HEK293T (cell line): ENCODE results near the gene OR2B6.
"Not testable (repeated sequence)": the region's sequence is repeated elsewhere in the genome, so short reads cannot be mapped to it uniquely, and the experiment has no call there.

Experiments
- CTCF ChIA-PET: fragments of 350-600 bp; formaldehyde crosslinking; extraction: SDS; loops from one replicate; lab custom pipeline; 2021; ENCODE audit warnings: antibody characterized with exemption, inconsistent platforms; lab: Yijun Ruan, JAX
- POLR2A ChIA-PET: fragments of 350-600 bp; formaldehyde crosslinking; extraction: SDS; loops from one replicate; lab custom pipeline; 2020; ENCODE audit warnings: antibody characterized with exemption, inconsistent platforms; lab: Yijun Ruan, JAX
- DNase-seq: peaks from one replicate; pipeline ENCODE4 v3.0.0; 2012; ENCODE audit warnings: mixed read lengths; ENCODE audit errors: extremely low spot score
- ARNT ChIP-seq: fragments of 450-650 bp; IDR thresholded peaks from 2 replicates; pipeline ENCODE4 v1.6.1; 2017; ENCODE audit warnings: mild to moderate bottlenecking
- BHLHE40 ChIP-seq: fragments of 450-650 bp; IDR thresholded peaks from 2 replicates; pipeline ENCODE4 v1.6.1; 2016; ENCODE audit warnings: mild to moderate bottlenecking, moderate library complexity, borderline replicate concordance
- CTBP1 ChIP-seq: fragments of 450-650 bp; IDR thresholded peaks from 2 replicates; pipeline ENCODE4 v1.6.1; 2016; ENCODE audit warnings: borderline replicate concordance
- ELF4 ChIP-seq: fragments of 450-650 bp; IDR thresholded peaks from 2 replicates; pipeline ENCODE4 v1.6.1; 2017; ENCODE audit warnings: antibody characterized with exemption
- FOXA1 ChIP-seq: fragments of 450-650 bp; IDR thresholded peaks from 2 replicates; pipeline ENCODE4 v1.6.1; 2016; ENCODE audit warnings: mild to moderate bottlenecking
- FOXK2 ChIP-seq: fragments of 450-650 bp; IDR thresholded peaks from 2 replicates; pipeline ENCODE4 v1.6.1; 2016; ENCODE audit warnings: mild to moderate bottlenecking
- FOXM1 ChIP-seq: fragments of 450-650 bp; IDR thresholded peaks from 2 replicates; pipeline ENCODE4 v1.6.1; 2017; ENCODE audit warnings: mild to moderate bottlenecking, borderline replicate concordance
- HDGF ChIP-seq: fragments of 450-650 bp; IDR thresholded peaks from 2 replicates; pipeline ENCODE4 v1.6.1; 2017; ENCODE audit warnings: antibody characterized with exemption, borderline replicate concordance
- L3MBTL2 ChIP-seq: fragments of 450-650 bp; conservative IDR thresholded peaks from 2 replicates; pipeline ENCODE4 v1.6.1; 2016; ENCODE audit warnings: mild to moderate bottlenecking
- LEF1 ChIP-seq: fragments of 450-650 bp; IDR thresholded peaks from 2 replicates; pipeline ENCODE4 v1.6.1; 2017; ENCODE audit warnings: mild to moderate bottlenecking, borderline replicate concordance
- NFRKB ChIP-seq: fragments of 450-650 bp; IDR thresholded peaks from 2 replicates; pipeline ENCODE4 v1.6.1; 2016; ENCODE audit warnings: mild to moderate bottlenecking, moderate library complexity
- PKNOX1 ChIP-seq: fragments of 450-650 bp; IDR thresholded peaks from 2 replicates; pipeline ENCODE4 v1.6.1; 2016
- SP1 ChIP-seq: fragments of 450-650 bp; IDR thresholded peaks from 2 replicates; pipeline ENCODE4 v1.6.1; 2017
- SUZ12 ChIP-seq: fragments of 450-650 bp; IDR thresholded peaks from 2 replicates; pipeline ENCODE4 v1.6.1; 2016; ENCODE audit warnings: mild to moderate bottlenecking
- TARDBP ChIP-seq: fragments of 450-650 bp; IDR thresholded peaks from 2 replicates; pipeline ENCODE4 v1.6.1; 2016
- ZNF384 ChIP-seq: fragments of 450-650 bp; IDR thresholded peaks from 2 replicates; pipeline ENCODE4 v1.6.1; 2016

Gene OR2B6

GRCh38 chr6:27956941-27957340 is at the start of gene OR2B6:
Gene OR2B6, plus strand, starts transcription at chr6:27957241. Its CDS starts 0 bp downstream, at chr6:27957241.
- POLR2A ChIA-PET = no interaction called here
- CTCF ChIA-PET = no interaction called here
- TF ChIP-seq NFRKB (no peak), SUZ12 (no peak), PKNOX1 (no peak), BHLHE40 (no peak), HDGF (no peak), FOXA1 (no peak), CTBP1 (no peak), SP1 (no peak), L3MBTL2 (no peak), FOXK2 (no peak), ARNT (no peak), LEF1 (no peak), ZNF384 (no peak), FOXM1 (no peak), TARDBP (no peak), ELF4 (no peak)
- DNase-seq = no peak

GRCh38 chr6:27908017-27908416 is 49.0 kb upstream of the OR2B6 start:
- DNase-seq = no peak
- ChIA-PET POLR2A (no interaction called here), CTCF (no interaction called here)
- no peak for TF ChIP-seq L3MBTL2
- TF ChIP-seq NFRKB = no peak
- TF ChIP-seq FOXA1 = no peak
- no peak for TF ChIP-seq ZNF384
- TF ChIP-seq ARNT = no peak
- no peak for TF ChIP-seq BHLHE40
- no peak for TF ChIP-seq LEF1
- no peak for TF ChIP-seq SUZ12
- TF ChIP-seq TARDBP = no peak
- no peak for TF ChIP-seq FOXM1
- TF ChIP-seq HDGF = no peak
- TF ChIP-seq ELF4 = no peak
- TF ChIP-seq PKNOX1 = no peak
- TF ChIP-seq CTBP1 = no peak
- no peak for TF ChIP-seq FOXK2
- no peak for TF ChIP-seq SP1

GRCh38 chr6:27911956-27912446 is 45.0 kb upstream of the OR2B6 start, which contains the start of gene OR2B2:
Gene OR2B2, minus strand, starts transcription at chr6:27912396. Its CDS starts 77 bp downstream, at chr6:27912319.
- ChIA-PET POLR2A (interaction anchor here (1.6 to 1.8 kb wide), 2 partner anchors 19 kb away, joined by 5 read pairs; a partner anchor contains a TSS), CTCF (no interaction called here)
- TF ChIP-seq ARNT = no peak
- TF ChIP-seq ELF4 = no peak
- TF ChIP-seq FOXA1 = no peak
- TF ChIP-seq PKNOX1 = no peak
- no peak for TF ChIP-seq FOXK2
- TF ChIP-seq HDGF = no peak
- no peak for TF ChIP-seq TARDBP
- no peak for TF ChIP-seq SUZ12
- DNase-seq = no peak

GRCh38 chr6:27922949-27923348 is 34.1 kb upstream of the OR2B6 start:
- CTCF ChIA-PET = no interaction called here
- TF ChIP-seq HDGF (no peak), BHLHE40 (no peak), PKNOX1 (no peak), ZNF384 (no peak), NFRKB (no peak), FOXK2 (no peak), ELF4 (no peak), L3MBTL2 (no peak), CTBP1 (no peak), FOXM1 (no peak), LEF1 (no peak), SP1 (no peak), TARDBP (no peak), ARNT (no peak), SUZ12 (no peak), FOXA1 (no peak)
- DNase-seq = no peak
- POLR2A ChIA-PET = no interaction called here

GRCh38 chr6:27924179-27924578 is 32.9 kb upstream of the OR2B6 start:
- no peak for DNase-seq
- POLR2A ChIA-PET = no interaction called here
- TF ChIP-seq CTBP1 (no peak), NFRKB (no peak), TARDBP (no peak), ARNT (no peak)
- CTCF ChIA-PET = no interaction called here

GRCh38 chr6:27928041-27928440 is 29.0 kb upstream of the OR2B6 start:
- POLR2A ChIA-PET, CTCF ChIA-PET, DNase-seq: not testable (repeated sequence)

- DNase-seq, CTCF ChIA-PET, POLR2A ChIA-PET: not testable (repeated sequence)
Measured at GRCh38 chr6:27929930-27930329, 27.1 kb upstream of the OR2B6 start.
